Right kidney (tissue), 1 donor: Measurements from ENCODE around the gene EIF4G1.
"Not testable (repeated sequence)": the region's sequence is repeated elsewhere in the genome, so short reads cannot be mapped to it uniquely, and the experiment has no call there.

Experiments
- DNase-seq: peaks from one replicate; pipeline ENCODE4 v3.0.0-alpha.2; 2016

EIF4G1 gene

GRCh38 chr3:184335291-184335660, 20.9 kb downstream of the EIF4G1 start:
- DNase-seq, result no peak

- peak; percentile 90 for DNase-seq
Measured at GRCh38 chr3:184335661-184336546, 21.5 kb downstream of the EIF4G1 start.

- peak; percentile 70 for DNase-seq
Measured at GRCh38 chr3:184336547-184337398, 22.4 kb downstream of the EIF4G1 start.

DNA sequence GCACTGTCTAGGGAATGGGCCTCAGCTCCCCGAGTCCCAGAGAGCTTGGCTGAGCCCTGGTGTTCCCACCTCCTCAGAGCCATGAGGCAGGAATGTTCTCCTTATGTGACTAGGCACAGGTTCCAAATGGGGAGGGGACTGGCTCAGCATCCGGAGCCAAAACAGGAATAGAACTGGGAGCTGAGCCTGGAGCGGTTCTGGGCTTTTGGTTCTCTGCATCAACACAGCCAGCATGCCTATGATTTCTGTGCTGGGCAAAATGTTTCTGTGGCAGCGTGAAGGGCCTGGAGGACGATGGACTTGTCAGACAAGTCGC, 23.0 kb downstream of the EIF4G1 start, which contains the start of gene FAM131A:
TSS of gene FAM131A (plus strand) at position 202 of the 316 bp plus-strand sequence. CDS start at position 233, 31 bp downstream.
- no peak for DNase-seq

DNA sequence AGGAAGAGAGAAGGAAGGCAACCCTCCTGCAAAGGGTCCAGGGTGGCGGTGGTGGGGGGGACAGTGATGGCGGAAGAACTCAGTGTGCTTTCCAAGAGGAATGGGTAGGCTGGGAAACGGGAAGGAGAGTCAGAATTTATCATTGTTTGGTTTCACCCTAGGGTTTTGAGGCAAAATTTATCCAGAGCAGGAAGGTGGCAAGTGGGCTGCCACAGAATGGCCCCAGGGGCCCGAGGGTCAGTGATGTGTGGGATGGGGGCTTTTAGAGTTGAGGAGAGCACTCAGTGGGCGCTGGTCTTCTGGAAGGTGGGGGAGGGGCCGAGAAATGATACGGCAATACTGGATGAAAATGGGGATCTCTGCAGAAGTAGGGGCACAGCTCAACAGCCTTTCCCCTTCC, 23.6 kb downstream of the EIF4G1 start:
- DNase-seq, result no peak

DNA sequence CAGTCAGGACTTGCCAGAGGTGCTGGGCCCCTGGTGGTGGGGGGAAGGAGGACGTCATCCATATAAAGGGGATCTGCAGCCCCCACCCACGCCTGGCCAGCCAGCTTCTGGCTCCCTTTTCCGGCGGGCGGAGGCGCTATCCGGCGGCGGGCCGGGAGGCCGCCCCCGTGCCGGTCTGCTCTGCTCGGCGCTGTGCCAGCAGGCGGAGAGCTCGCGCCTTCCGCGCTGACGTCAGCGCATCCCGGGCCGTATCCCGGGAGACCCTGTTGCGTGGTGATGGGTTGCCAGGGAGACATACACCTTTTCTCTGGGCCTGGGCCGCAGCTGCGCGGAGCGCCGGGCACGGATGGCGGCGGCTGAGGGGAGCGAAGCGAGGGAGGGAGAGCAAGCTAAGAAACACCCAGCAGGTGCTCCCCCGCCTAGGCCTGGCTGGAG, 24.1 kb downstream of the EIF4G1 start:
- peak; percentile 76 for DNase-seq

GRCh38 chr3:184339001-184339400, 24.6 kb downstream of the EIF4G1 start:
- DNase-seq, result peak; percentile 21

DNA sequence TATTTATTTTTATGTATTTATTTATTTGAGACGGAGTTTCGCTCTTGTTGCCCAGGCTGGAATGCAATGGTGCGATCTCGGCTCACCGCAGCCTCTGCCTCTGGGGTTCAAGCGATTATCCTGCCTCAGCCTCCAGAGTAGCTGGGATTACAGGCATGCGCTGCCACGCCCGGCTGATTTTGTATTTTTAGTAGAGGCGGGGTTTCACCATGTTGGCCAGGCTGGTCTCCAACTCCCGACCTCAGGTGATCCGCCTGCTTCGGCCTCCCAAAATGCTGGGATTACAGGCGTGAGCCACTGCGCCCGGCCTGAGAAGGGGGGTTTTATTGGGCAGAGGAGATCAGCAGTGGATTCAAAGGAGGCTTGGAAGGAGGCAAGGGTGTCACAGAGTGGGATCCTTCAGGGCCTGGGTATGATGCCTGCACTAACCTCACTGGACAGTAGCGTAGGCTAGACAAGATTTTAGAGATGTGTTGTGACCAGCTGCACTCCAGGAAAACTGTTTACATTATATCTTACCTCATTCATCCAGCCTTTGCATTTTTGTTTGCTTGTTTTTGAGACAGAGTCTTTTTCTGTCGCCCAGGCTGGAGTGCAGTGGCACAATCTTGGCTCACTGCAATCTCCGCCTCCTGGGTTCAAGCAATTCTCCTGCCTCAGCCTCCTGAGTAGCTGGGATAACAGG, 25.2 kb downstream of the EIF4G1 start:
- DNase-seq, result not testable (repeated sequence)

GRCh38 chr3:184341925-184342324, 27.5 kb downstream of the EIF4G1 start:
- no peak for DNase-seq

DNA sequence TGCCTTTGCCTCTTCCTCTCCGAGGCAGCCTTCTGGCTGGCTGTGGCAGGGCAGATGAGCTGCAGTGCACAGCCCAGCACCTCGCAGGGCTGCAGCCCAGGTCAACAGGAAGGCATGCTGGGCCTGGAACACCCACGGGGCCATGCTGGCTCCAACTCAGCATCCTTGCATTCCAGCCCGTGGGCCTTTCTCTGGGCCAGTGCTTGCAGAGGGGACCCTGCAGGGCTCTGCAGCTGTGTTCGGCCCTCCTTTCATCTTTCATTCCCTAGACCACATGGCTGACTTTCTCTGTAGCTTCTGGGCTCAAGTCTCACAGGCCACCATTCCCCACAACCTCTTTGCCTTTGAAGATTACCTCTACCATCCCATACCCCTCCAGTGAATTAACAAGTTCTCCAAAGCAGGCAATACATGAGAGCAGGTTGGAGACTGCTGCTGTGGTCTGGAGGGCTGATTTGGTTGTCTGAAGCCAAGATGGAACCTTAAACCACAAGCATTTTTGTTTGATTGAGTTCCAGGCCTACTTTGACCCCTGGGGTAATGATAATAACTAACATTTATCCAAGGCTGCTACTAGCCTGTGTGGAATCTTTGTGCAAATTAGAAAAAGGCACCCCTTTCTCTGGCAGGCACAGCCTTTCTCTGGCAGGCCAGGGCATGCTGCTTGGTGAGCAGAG, 28.9 kb downstream of the EIF4G1 start:
- no peak for DNase-seq

DNA sequence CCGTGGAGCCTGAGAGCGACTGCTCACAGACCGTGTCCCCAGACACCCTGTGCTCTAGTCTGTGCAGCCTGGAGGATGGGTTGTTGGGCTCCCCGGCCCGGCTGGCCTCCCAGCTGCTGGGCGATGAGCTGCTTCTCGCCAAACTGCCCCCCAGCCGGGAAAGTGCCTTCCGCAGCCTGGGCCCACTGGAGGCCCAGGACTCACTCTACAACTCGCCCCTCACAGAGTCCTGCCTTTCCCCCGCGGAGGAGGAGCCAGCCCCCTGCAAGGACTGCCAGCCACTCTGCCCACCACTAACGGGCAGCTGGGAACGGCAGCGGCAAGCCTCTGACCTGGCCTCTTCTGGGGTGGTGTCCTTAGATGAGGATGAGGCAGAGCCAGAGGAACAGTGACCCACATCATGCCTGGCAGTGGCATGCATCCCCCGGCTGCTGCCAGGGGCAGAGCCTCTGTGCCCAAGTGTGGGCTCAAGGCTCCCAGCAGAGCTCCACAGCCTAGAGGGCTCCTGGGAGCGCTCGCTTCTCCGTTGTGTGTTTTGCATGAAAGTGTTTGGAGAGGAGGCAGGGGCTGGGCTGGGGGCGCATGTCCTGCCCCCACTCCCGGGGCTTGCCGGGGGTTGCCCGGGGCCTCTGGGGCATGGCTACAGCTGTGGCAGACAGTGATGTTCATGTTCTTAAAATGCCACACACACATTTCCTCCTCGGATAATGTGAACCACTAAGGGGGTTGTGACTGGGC, 30.3 kb downstream of the EIF4G1 start:
- DNase-seq, result peak; percentile 33

GRCh38 chr3:184345317-184346144, 31.1 kb downstream of the EIF4G1 start:
- DNase-seq, result peak; percentile 66

DNA sequence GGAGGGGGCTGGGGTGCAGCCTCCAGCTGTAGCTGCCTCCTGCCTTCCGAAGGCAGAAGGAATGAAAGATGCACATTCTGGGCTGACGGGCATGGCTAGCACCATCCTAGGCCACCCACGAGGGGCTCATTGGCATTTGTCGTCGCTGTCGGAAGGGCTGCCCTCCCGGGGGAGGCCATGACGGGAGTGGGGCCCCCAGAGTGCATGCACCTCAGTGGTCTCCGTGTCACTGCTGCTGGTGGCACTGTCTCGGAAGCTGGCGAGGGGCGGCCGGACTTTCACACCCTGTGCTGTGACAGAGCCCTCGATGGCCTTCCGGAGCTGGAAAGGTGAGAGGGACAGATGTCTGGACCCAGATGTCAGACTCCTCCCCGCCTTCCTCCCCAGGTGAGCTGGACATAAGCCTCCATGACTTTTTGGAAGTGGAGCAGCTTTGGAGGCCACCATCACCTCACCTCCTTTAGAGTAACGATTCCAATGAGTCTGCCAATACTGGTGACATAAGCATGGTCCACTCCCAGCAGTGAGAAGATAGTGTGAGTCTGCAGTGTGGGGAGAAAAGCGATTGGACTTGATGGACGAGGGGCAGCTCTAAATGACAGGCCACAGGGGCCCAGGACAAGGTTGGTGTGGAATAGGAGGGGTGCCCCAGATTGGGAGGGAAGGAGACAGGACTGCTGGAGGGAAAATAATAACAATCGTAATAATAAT, 32.2 kb downstream of the EIF4G1 start:
- DNase-seq, result no peak

- DNase-seq, result no peak
Measured at GRCh38 chr3:184347321-184348056, 33.1 kb downstream of the EIF4G1 start.

GRCh38 chr3:184348057-184348382, 33.6 kb downstream of the EIF4G1 start:
- no peak for DNase-seq

GRCh38 chr3:184349563-184350470, 35.4 kb downstream of the EIF4G1 start:
- no peak for DNase-seq

- no peak for DNase-seq
Measured at GRCh38 chr3:184350618-184351017, 36.2 kb downstream of the EIF4G1 start.

DNA sequence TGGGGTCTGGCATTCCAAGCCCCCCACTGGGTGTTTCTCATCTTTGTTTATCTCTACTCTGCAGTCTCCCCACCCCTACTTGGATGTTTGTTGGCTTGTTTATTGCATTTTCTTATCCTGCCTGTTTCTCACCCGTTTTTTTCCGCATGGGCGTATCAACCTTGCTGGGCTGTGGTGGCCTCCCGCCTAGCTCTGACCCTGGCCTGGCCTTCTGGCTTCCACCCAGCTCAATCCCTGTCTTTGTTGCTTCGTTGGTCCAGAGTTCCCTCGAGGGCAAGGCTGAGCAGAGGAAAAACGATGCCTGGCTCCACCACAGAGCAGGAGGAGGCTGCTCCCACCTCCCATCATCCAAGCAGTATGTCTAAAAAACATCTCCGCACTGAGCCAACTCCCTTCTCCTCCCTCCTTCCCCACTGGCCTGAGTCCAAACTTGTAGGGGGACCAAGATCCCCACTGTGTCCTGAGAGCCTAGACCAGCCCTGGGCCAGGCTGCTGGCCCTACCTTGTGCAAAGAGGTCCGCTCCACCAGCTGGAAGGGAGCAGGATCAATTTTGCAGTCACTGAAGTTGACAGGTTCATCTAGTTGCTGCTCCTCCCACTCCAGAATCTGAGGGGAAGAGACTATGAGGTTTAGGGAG, 37.2 kb downstream of the EIF4G1 start:
- no peak for DNase-seq
